A549 (cell line): ENCODE measurements around the gene THAP4. TPM values are rescaled to one million over a fixed set of nuclear protein-coding genes. Genes with fewer than 3 reads are reported as not detected.

Experiments
- ATAC-seq, 2 experiments: fragments of 200-7000 bp in 1 of 2; fragments of >200 bp in 1 of 2; cut with Nextera tagmentation in 1 of 2; cut with Tn5 transposase in 1 of 2; 3 replicates each; pipeline versions ENCODE4 v1.8.0 to v1.9.1; 2018 to 2020; ENCODE audit warnings: mild to moderate bottlenecking in 1 of 2, moderate library complexity in 1 of 2
- CTCF ChIA-PET: fragments of 300-600 bp; sonication (Branson Sonifier 250); formaldehyde crosslinking; extraction: SDS; loops from one replicate; lab custom pipeline; 2021; ENCODE audit warnings: antibody characterized with exemption, inconsistent platforms; lab: Yijun Ruan, JAX
- POLR2A ChIA-PET: fragments of 350-600 bp; formaldehyde crosslinking; extraction: SDS; loops from one replicate; lab custom pipeline; 2021; ENCODE audit warnings: antibody characterized with exemption, inconsistent platforms; lab: Yijun Ruan, JAX
- DNase-seq, 2 experiments: peaks; one replicate each; pipeline versions ENCODE4 v3.0.0 to v3.0.0-alpha.2; 2011 to 2016; ENCODE audit warnings: low read depth in 1 of 2, low spot score in 1 of 2
- FAIRE-seq: peaks from 2 replicates; lab custom pipeline; 2011; peaks lifted over from hg19 to GRCh38; lab: Jason Lieb, UNC
- H3K27ac ChIP-seq, 2 experiments: fragments of >200 bp; sonication (Bioruptor Twin); formaldehyde crosslinking; 3 replicates each; pipeline ENCODE4 v1.5.1; 2016 to 2017
- H3K4me1 ChIP-seq: fragments of >200 bp; sonication (Bioruptor Twin); formaldehyde crosslinking; 3 replicates; pipeline ENCODE4 v1.6.1; 2016
- H3K4me2 ChIP-seq: fragments of >200 bp; sonication (Bioruptor Twin); formaldehyde crosslinking; 3 replicates; pipeline ENCODE4 v1.6.1; 2016
- H3K4me3 ChIP-seq: fragments of >200 bp; sonication (Bioruptor Twin); formaldehyde crosslinking; 3 replicates; pipeline ENCODE4 v1.5.1; 2016
- H3K9me3 ChIP-seq: fragments of >200 bp; sonication (Bioruptor Twin); formaldehyde crosslinking; 3 replicates; pipeline ENCODE4 v1.6.1; 2016
- CHD2 ChIP-seq: fragments of 150-350 bp; IDR thresholded peaks from 2 replicates; pipeline ENCODE4 v1.6.1; 2014; ENCODE audit warnings: low read length; ENCODE audit not compliant: partially characterized antibody
- CHD4 ChIP-seq: fragments of 200-600 bp; sonication (generic); IDR thresholded peaks from 2 replicates; pipeline ENCODE4 v1.6.1; 2016; ENCODE audit warnings: antibody characterized with exemption, mild to moderate bottlenecking, borderline replicate concordance
- EHF ChIP-seq: fragments of 250-450 bp; sonication (Bioruptor Pico); IDR thresholded peaks from 2 replicates; pipeline ENCODE4 v1.5.0; 2020; ENCODE audit warnings: mild to moderate bottlenecking
- EP300 ChIP-seq, 2 experiments: fragments of >200 bp; sonication (Bioruptor Twin); formaldehyde crosslinking; IDR thresholded peaks; 2 replicates in 1 of 2; 3 replicates in 1 of 2; pipeline ENCODE4 v1.6.1; 2016 to 2017
- HDAC2 ChIP-seq: fragments of 200-600 bp; sonication (generic); IDR thresholded peaks from 2 replicates; pipeline ENCODE4 v1.6.1; 2016
- HES2 ChIP-seq: fragments of >200 bp; sonication (Bioruptor Twin); formaldehyde crosslinking; IDR thresholded peaks from 2 replicates; pipeline ENCODE4 v1.6.1; 2016
- HOXA7 ChIP-seq: fragments of 250-450 bp; sonication (Bioruptor Pico); IDR thresholded peaks from 2 replicates; pipeline ENCODE4 v1.5.0; 2020; ENCODE audit warnings: mild to moderate bottlenecking, moderate library complexity
- HOXB13 ChIP-seq: fragments of 250-450 bp; sonication (Bioruptor Pico); IDR thresholded peaks from 2 replicates; pipeline ENCODE4 v1.5.0; 2020; ENCODE audit warnings: low read depth, mild to moderate bottlenecking, moderate library complexity
- HOXB5 ChIP-seq: fragments of 250-450 bp; sonication (Bioruptor Pico); IDR thresholded peaks from 2 replicates; pipeline ENCODE4 v1.5.0; 2020; ENCODE audit warnings: mild to moderate bottlenecking, moderate library complexity
- JUNB ChIP-seq: fragments of >200 bp; sonication (Bioruptor Twin); formaldehyde crosslinking; IDR thresholded peaks from 2 replicates; pipeline ENCODE4 v1.6.1; 2016
- KDM1A ChIP-seq: fragments of 200-600 bp; sonication (generic); IDR thresholded peaks from 2 replicates; pipeline ENCODE4 v1.6.1; 2016; ENCODE audit warnings: low read depth, mild to moderate bottlenecking
- KDM5A ChIP-seq: fragments of 200-600 bp; sonication (generic); IDR thresholded peaks from 2 replicates; pipeline ENCODE4 v1.6.1; 2016; ENCODE audit warnings: antibody characterized with exemption, mild to moderate bottlenecking
- MAZ ChIP-seq: fragments of 150-350 bp; IDR thresholded peaks from 2 replicates; pipeline ENCODE4 v1.6.1; 2014; ENCODE audit warnings: antibody characterized with exemption, low read depth, low read length, borderline replicate concordance
- MYC ChIP-seq: IDR thresholded peaks from 2 replicates; pipeline ENCODE4 v1.6.1; 2012; ENCODE audit warnings: mild to moderate bottlenecking, inconsistent platforms, low read length, improper control_type of control experiment, borderline replicate concordance
- NFE2L2 ChIP-seq: fragments of 150-350 bp; conservative IDR thresholded peaks from 2 replicates; pipeline ENCODE4 v1.6.1; 2014; ENCODE audit warnings: low read length
- NPAS2 ChIP-seq: fragments of 250-450 bp; sonication (Bioruptor Pico); IDR thresholded peaks from 2 replicates; pipeline ENCODE4 v1.8.0; 2022; ENCODE audit warnings: mild to moderate bottlenecking, moderate library complexity, borderline replicate concordance
- PBX3 ChIP-seq: IDR thresholded peaks from 2 replicates; pipeline ENCODE4 v1.6.1; 2012
- PHF8 ChIP-seq: fragments of 200-600 bp; sonication (generic); IDR thresholded peaks from 2 replicates; pipeline ENCODE4 v1.6.1; 2016; ENCODE audit warnings: low read depth, mild to moderate bottlenecking, antibody characterized with exemption, moderate library complexity, borderline replicate concordance
- POLR2A ChIP-seq: IDR thresholded peaks from 2 replicates; pipeline ENCODE4 v1.6.1; 2012; ENCODE audit warnings: mild to moderate bottlenecking, low read length
- POLR2AphosphoS2 ChIP-seq: conservative IDR thresholded peaks from 2 replicates; pipeline ENCODE4 v1.6.1; 2012; ENCODE audit warnings: low read length, improper control_type of control experiment, inconsistent platforms
- RARB ChIP-seq: fragments of 250-450 bp; sonication (Bioruptor Pico); IDR thresholded peaks from 2 replicates; pipeline ENCODE4 v1.8.0; 2021; ENCODE audit warnings: mild to moderate bottlenecking, moderate library complexity
- REST ChIP-seq: fragments of 200-600 bp; sonication (generic); IDR thresholded peaks from 2 replicates; pipeline ENCODE4 v1.6.1; 2016; ENCODE audit warnings: antibody characterized with exemption, mild to moderate bottlenecking, moderate library complexity
- RFX5 ChIP-seq: fragments of 450-650 bp; IDR thresholded peaks from 2 replicates; pipeline ENCODE4 v1.7.1; 2014; ENCODE audit warnings: antibody characterized with exemption, mild to moderate bottlenecking, moderate library complexity
- RNF2 ChIP-seq: fragments of 200-600 bp; sonication (generic); IDR thresholded peaks from 2 replicates; pipeline ENCODE4 v1.6.1; 2016; ENCODE audit warnings: low read depth, mild to moderate bottlenecking, antibody characterized with exemption, moderate library complexity, borderline replicate concordance
- SMC3 ChIP-seq: fragments of >200 bp; sonication (Bioruptor Twin); formaldehyde crosslinking; IDR thresholded peaks from 3 replicates; pipeline ENCODE4 v1.6.1; 2018; ENCODE audit warnings: inconsistent platforms
- TP53 ChIP-seq: fragments of 250-450 bp; sonication (Bioruptor Pico); IDR thresholded peaks from 2 replicates; pipeline ENCODE4 v1.5.0; 2021; ENCODE audit warnings: mild to moderate bottlenecking, moderate library complexity
- ZC3H11A ChIP-seq: fragments of 450-650 bp; IDR thresholded peaks from 2 replicates; pipeline ENCODE4 v1.6.1; 2014; ENCODE audit warnings: antibody characterized with exemption, mild to moderate bottlenecking
- ZFP36 ChIP-seq: fragments of 450-650 bp; IDR thresholded peaks from 2 replicates; pipeline ENCODE4 v1.6.1; 2014; ENCODE audit warnings: borderline replicate concordance; ENCODE audit not compliant: partially characterized antibody
- ZNF302 ChIP-seq: fragments of 250-450 bp; sonication (Bioruptor Pico); IDR thresholded peaks from 2 replicates; pipeline ENCODE4 v1.9.0; 2021; ENCODE audit warnings: inconsistent platforms, mild to moderate bottlenecking, moderate library complexity
- ZSCAN20 ChIP-seq: fragments of 250-450 bp; sonication (Bioruptor Pico); IDR thresholded peaks from 2 replicates; pipeline ENCODE4 v1.8.0; 2022; ENCODE audit warnings: mild to moderate bottlenecking, moderate library complexity
- WGBS: methylation state at CpG from one replicate; pipeline ENCODE4 v1.1.6; 2017; ENCODE audit errors: missing lambda C conversion rate; 5-methylcytosine and 5-hydroxymethylcytosine counted together
- polyA plus RNA-seq, 4 experiments: library from polyadenylated mRNA; depleted of rRNA in 3 of 4; stranded (reverse); fragments of >200 nt; fragmentation: RNase III in 1 of 4; extraction: RNeasy Plus Mini Kit Qiagen cat#74134 plus additional on column Dnase treatment in 1 of 4; gene quantifications; 2 replicates in 3 of 4; 3 replicates in 1 of 4; pipeline ENCODE4 v1.2.3, GENCODE V29; 2011 to 2017

The THAP4 gene
- polyA plus RNA-seq, 2 of the 4 experiments (the other 2 are of a cell fraction), result 36.1 to 51.0 TPM

- TF ChIP-seq ZSCAN20 (no peak), MAZ (no peak), KDM5A (no peak), HOXA7 (CRISPR knock-in tag) (no peak), HOXB5 (CRISPR knock-in tag) (no peak), EP300 (IDR thresholded peaks at IDR 0.05) (no peak), SMC3 (no peak), ZNF302 (CRISPR knock-in tag) (no peak), HDAC2 (no peak), HES2 (no peak), RARB (CRISPR knock-in tag) (no peak), RNF2 (no peak), PHF8 (no peak), JUNB (no peak), MYC (no peak), CHD4 (no peak), NFE2L2 (no peak), ZFP36 (no peak), PBX3 (no peak), EHF (no peak)
- ChIA-PET POLR2A (no interaction called here), CTCF (no interaction called here)
- DNase-seq, result no peak
- no peak for ATAC-seq
- H3K4me3 ChIP-seq, result no peak overlapping the region
- H3K4me2 ChIP-seq, result no peak overlapping the region
- H3K27ac ChIP-seq, result no peak overlapping the region
- 98% methylated on average over 7 of the region's 23 CpGs for WGBS
- H3K9me3 ChIP-seq, result no peaks in the 10 kb centered on the region
- H3K4me1 ChIP-seq, result peaks cover 15% of the 10 kb centered on the region
- FAIRE-seq, result no peak
These were observed 72.9 kb downstream of the THAP4 start for GRCh38 chr2:241563981-241564595.

- no peak overlapping the region for H3K4me2 ChIP-seq
- no peak for DNase-seq
- no peak overlapping the region for H3K4me3 ChIP-seq
- TF ChIP-seq ZNF302 (CRISPR knock-in tag), result no peak
- TF ChIP-seq CHD2, result no peak
- TF ChIP-seq RFX5, result no peak
- no peak for TF ChIP-seq HOXB5 (CRISPR knock-in tag)
- no peak for TF ChIP-seq NFE2L2
- TF ChIP-seq HOXA7 (CRISPR knock-in tag), result no peak
- TF ChIP-seq TP53 (CRISPR knock-in tag), result no peak
- no peak for TF ChIP-seq MAZ
- TF ChIP-seq POLR2AphosphoS2, result no peak
- TF ChIP-seq KDM5A, result no peak
- TF ChIP-seq ZC3H11A, result no peak
- TF ChIP-seq, all 56 proteins: peak for 0
- Histone ChIP-seq H3K27ac (no peak overlapping the region), H3K9me3 (no peaks in the 10 kb centered on the region), H3K4me1 (peaks cover 15% of the 10 kb centered on the region)
- CTCF ChIA-PET, result no interaction called here
- 77% methylated on average over 6 of the region's 10 CpGs for WGBS
- ATAC-seq (no peak), FAIRE-seq (no peak)
- POLR2A ChIA-PET, result no interaction called here
These were observed 73.4 kb downstream of the THAP4 start for GRCh38 chr2:241563571-241563980.

GRCh38 chr2:241563031-241563507 is 73.9 kb downstream of the THAP4 start:
- H3K9me3 ChIP-seq, result no peaks in the 10 kb centered on the region
- no peak overlapping the region for H3K4me2 ChIP-seq
- H3K27ac ChIP-seq, result no peak overlapping the region
- no peak for FAIRE-seq
- no peak for DNase-seq
- POLR2A ChIA-PET, result no interaction called here
- CTCF ChIA-PET, result no interaction called here
- peaks cover 15% of the 10 kb centered on the region for H3K4me1 ChIP-seq
- no peak overlapping the region for H3K4me3 ChIP-seq
- ATAC-seq, result no peak
- WGBS, result 95% methylated on average over 11 of the region's 13 CpGs
- no peak for TF ChIP-seq JUNB
- no peak for TF ChIP-seq RFX5
- no peak for TF ChIP-seq MAZ
- TF ChIP-seq TP53 (CRISPR knock-in tag), result no peak
- TF ChIP-seq POLR2A, result no peak
- TF ChIP-seq KDM1A, result no peak
- no peak for TF ChIP-seq RARB (CRISPR knock-in tag)
- TF ChIP-seq ZSCAN20, result no peak
- no peak for TF ChIP-seq HOXB13 (CRISPR knock-in tag)
- no peak for TF ChIP-seq NPAS2 (CRISPR knock-in tag)
- no peak for TF ChIP-seq REST
